ENCODE data around the gene PNLDC1.

GRCh38 chr6:159759645-159760044 lies 40.4 kb upstream of the PNLDC1 start:
- TF ChIP-seq, protein P1, sequence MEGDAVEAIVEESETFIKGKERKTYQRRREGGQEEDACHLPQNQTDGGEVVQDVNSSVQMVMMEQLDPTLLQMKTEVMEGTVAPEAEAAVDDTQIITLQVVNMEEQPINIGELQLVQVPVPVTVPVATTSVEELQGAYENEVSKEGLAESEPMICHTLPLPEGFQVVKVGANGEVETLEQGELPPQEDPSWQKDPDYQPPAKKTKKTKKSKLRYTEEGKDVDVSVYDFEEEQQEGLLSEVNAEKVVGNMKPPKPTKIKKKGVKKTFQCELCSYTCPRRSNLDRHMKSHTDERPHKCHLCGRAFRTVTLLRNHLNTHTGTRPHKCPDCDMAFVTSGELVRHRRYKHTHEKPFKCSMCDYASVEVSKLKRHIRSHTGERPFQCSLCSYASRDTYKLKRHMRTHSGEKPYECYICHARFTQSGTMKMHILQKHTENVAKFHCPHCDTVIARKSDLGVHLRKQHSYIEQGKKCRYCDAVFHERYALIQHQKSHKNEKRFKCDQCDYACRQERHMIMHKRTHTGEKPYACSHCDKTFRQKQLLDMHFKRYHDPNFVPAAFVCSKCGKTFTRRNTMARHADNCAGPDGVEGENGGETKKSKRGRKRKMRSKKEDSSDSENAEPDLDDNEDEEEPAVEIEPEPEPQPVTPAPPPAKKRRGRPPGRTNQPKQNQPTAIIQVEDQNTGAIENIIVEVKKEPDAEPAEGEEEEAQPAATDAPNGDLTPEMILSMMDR (IDR thresholded peaks at IDR 0.05; ENCODE audit: low read length), result no peak
- no peak for TF ChIP-seq EZH2phosphoT487 (IDR thresholded peaks at IDR 0.05; ENCODE audit: low read length)
- TF ChIP-seq EZH2 (optimal IDR thresholded peaks at IDR 0.05; ENCODE audit: low read depth, low read length), result no peak

Data from MM.1S (cell line).